Measurements from ENCODE around the gene CDC16.
A peak's percentile ranks its signal among the peaks of the same experiment; 100 is the strongest.

Gene CDC16

DNA sequence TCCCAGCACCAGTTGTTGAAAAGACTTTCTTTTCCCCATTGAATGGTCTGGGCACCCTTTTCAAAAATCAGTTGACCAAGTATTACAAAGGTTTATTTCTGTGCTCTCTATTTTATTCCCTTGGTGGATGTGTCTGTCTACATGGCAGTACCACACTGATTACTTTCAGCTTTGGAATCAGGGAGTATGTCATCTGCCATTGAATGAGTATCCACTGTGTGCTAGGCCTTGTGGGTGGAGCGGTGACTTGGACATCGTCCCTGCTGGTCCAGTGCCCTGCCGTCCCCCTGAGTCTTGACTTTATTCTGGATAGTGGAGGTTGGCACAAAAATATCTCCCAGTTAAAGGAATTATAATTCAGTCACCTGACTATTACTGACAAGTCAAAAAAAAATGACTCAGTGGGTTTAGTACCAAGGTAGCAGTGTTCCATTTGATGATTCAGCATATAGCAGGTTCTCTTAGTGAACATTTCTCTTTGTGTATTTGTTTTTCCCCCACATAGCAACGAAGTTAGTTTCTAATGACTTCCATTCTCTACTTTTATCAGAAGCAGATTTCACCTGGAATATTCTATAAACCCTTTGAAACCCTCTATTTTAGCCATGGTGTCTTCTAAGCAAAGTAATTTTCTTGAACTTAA is 50.6 kb downstream of the CDC16 start:
- H3K9me3 ChIP-seq (ENCODE audit: insufficient read depth, low read length) = no peaks in the 10 kb centered on the region
- no peak overlapping the region for H3K27ac ChIP-seq (ENCODE audit: low read length)
- no peak overlapping the region for H3K9ac ChIP-seq (ENCODE audit: low read length)
- no peaks in the 10 kb centered on the region for H3K27me3 ChIP-seq (ENCODE audit: low read depth, low read length)
- no peak overlapping the region for H3K4me3 ChIP-seq (ENCODE audit: low read length)
- no peak overlapping the region for H3K4me2 ChIP-seq (ENCODE audit: low read length)
- peaks cover 34% of the 10 kb centered on the region for H3K79me2 ChIP-seq (ENCODE audit: low read length)
- TF ChIP-seq EZH2phosphoT487 (IDR thresholded peaks at IDR 0.05; ENCODE audit: low read depth) = no peak
- TF ChIP-seq, protein P1, sequence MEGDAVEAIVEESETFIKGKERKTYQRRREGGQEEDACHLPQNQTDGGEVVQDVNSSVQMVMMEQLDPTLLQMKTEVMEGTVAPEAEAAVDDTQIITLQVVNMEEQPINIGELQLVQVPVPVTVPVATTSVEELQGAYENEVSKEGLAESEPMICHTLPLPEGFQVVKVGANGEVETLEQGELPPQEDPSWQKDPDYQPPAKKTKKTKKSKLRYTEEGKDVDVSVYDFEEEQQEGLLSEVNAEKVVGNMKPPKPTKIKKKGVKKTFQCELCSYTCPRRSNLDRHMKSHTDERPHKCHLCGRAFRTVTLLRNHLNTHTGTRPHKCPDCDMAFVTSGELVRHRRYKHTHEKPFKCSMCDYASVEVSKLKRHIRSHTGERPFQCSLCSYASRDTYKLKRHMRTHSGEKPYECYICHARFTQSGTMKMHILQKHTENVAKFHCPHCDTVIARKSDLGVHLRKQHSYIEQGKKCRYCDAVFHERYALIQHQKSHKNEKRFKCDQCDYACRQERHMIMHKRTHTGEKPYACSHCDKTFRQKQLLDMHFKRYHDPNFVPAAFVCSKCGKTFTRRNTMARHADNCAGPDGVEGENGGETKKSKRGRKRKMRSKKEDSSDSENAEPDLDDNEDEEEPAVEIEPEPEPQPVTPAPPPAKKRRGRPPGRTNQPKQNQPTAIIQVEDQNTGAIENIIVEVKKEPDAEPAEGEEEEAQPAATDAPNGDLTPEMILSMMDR (IDR thresholded peaks at IDR 0.05; ENCODE audit: low read depth, low read length) = no peak
- H4K20me1 ChIP-seq (ENCODE audit: insufficient read depth, low read length) = peaks cover 8% of the 10 kb centered on the region; the same call in 1 of the 2 replicates
- peaks cover 12% of the 10 kb centered on the region for H3K4me1 ChIP-seq (ENCODE audit: low read length)
- peaks cover 39% of the 10 kb centered on the region for H3K36me3 ChIP-seq (replicated peaks; ENCODE audit: low read depth, low read length)
- no peak overlapping the region for H2AFZ ChIP-seq (ENCODE audit: low read depth, low read length)

DNA sequence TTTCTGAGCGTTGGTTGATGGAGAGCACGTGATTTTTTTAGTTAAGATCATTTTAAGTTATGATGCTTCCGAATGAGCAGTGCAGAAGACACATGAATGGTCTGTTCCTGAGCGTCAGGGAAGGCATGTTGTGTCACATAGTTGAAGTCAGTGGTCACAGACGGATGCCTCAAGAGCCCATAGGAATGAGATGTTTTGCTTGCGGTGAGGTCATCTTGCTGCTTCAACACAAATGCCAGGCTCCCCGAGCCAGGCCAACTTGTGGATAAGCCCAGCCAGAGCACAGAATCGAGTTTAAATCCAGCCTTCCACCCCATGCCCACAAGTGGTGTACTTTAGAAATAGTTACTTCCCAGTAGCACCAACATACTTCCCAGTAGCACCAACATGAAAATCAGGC is 52.1 kb downstream of the CDC16 start:
- no peak overlapping the region for H3K4me2 ChIP-seq (ENCODE audit: low read length)
- peaks cover 42% of the 10 kb centered on the region for H3K36me3 ChIP-seq (replicated peaks; ENCODE audit: low read depth, low read length)
- no peak overlapping the region for H2AFZ ChIP-seq (ENCODE audit: low read depth, low read length)
- no peak overlapping the region for H3K27ac ChIP-seq (ENCODE audit: low read length)
- H3K27me3 ChIP-seq (ENCODE audit: low read depth, low read length) = no peaks in the 10 kb centered on the region
- peaks cover 35% of the 10 kb centered on the region for H3K79me2 ChIP-seq (ENCODE audit: low read length)
- no peak for TF ChIP-seq EZH2phosphoT487 (IDR thresholded peaks at IDR 0.05; ENCODE audit: low read depth)
- TF ChIP-seq, protein P1 (IDR thresholded peaks at IDR 0.05; ENCODE audit: low read depth, low read length) = no peak
- no peak overlapping the region for H3K9ac ChIP-seq (ENCODE audit: low read length)
- no peaks in the 10 kb centered on the region for H3K9me3 ChIP-seq (ENCODE audit: insufficient read depth, low read length)
- H3K4me3 ChIP-seq (ENCODE audit: low read length) = no peak overlapping the region
- H3K4me1 ChIP-seq (ENCODE audit: low read length) = peaks cover 6% of the 10 kb centered on the region
- H4K20me1 ChIP-seq (ENCODE audit: insufficient read depth, low read length) = peaks cover 8% of the 10 kb centered on the region; the same call in 1 of the 2 replicates

DNA sequence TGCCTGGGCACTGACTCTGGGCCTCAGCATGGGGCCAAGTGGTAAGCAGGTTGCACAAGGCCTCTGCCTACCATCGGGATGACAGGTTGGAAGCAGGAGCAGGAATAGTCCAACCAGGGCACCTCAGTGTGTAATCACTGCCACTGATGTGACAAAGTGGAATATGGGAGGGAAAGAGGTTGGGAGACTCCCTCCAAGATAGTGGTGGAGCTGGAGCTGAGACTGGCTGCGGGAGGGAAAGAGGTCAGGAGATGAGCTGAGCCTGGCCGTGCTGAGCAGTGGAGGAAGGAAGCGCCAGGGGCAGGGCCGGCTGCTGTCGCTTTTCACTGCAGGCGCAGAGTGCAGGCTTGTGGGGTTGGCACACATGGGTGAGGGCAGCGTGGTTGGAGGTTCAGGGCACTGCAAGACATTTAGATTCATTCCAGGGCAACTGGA is 53.5 kb downstream of the CDC16 start:
- no peaks in the 10 kb centered on the region for H3K9me3 ChIP-seq (ENCODE audit: insufficient read depth, low read length)
- H4K20me1 ChIP-seq (ENCODE audit: insufficient read depth, low read length) = peaks cover 8% of the 10 kb centered on the region; the same call in 1 of the 2 replicates
- no peak overlapping the region for H3K27ac ChIP-seq (ENCODE audit: low read length)
- peaks cover 3% of the 10 kb centered on the region for H3K4me1 ChIP-seq (ENCODE audit: low read length)
- H2AFZ ChIP-seq (ENCODE audit: low read depth, low read length) = no peak overlapping the region
- H3K27me3 ChIP-seq (ENCODE audit: low read depth, low read length) = no peaks in the 10 kb centered on the region
- H3K4me3 ChIP-seq (ENCODE audit: low read length) = no peak overlapping the region
- H3K79me2 ChIP-seq (ENCODE audit: low read length) = peaks cover 24% of the 10 kb centered on the region
- H3K36me3 ChIP-seq (replicated peaks; ENCODE audit: low read depth, low read length) = peaks cover 49% of the 10 kb centered on the region
- no peak for TF ChIP-seq EZH2phosphoT487 (IDR thresholded peaks at IDR 0.05; ENCODE audit: low read depth)
- TF ChIP-seq, protein P1 (IDR thresholded peaks at IDR 0.05; ENCODE audit: low read depth, low read length) = no peak
- H3K9ac ChIP-seq (ENCODE audit: low read length) = no peak overlapping the region
- no peak overlapping the region for H3K4me2 ChIP-seq (ENCODE audit: low read length)

DNA sequence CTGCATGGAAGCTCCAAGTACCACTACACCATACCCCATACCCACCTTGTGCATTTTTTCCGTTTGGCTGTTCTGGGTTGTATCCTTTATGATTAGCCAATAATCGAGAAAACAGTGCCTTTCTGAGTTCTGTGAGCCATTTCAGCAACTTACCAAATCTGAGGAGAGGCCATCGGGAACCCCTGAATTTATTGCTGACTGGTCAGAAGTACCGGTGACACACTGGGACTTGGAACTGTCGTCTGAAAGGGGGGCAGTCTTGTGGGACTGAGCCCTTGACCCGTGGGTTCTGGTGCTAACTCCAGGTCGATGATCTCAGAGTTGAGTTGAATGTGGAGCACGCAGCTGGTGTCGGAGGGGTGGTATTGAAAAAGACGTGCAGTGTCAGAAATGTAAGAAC is 61.8 kb downstream of the CDC16 start:
- peaks cover 17% of the 10 kb centered on the region for H3K79me2 ChIP-seq (ENCODE audit: low read length)

More for the DNA sequence above, 61.8 kb downstream of the CDC16 start:
- Histone ChIP-seq H3K9me3 (ENCODE audit: insufficient read depth, low read length) (no peaks in the 10 kb centered on the region), H3K4me3 (ENCODE audit: low read length) (peak overlapping the region; percentile 12), H3K9ac (ENCODE audit: low read length) (no peak overlapping the region), H2AFZ (ENCODE audit: low read depth, low read length) (no peak overlapping the region), H3K4me1 (ENCODE audit: low read length) (peaks cover 44% of the 10 kb centered on the region), H3K27ac (ENCODE audit: low read length) (peak overlapping the region; percentile 67), H3K27me3 (ENCODE audit: low read depth, low read length) (no peaks in the 10 kb centered on the region), H4K20me1 (ENCODE audit: insufficient read depth, low read length) (no peaks in the 10 kb centered on the region), H3K36me3 (replicated peaks; ENCODE audit: low read depth, low read length) (peaks cover 49% of the 10 kb centered on the region), H3K4me2 (ENCODE audit: low read length) (peak overlapping the region; percentile 69)
- TF ChIP-seq EZH2phosphoT487 (IDR thresholded peaks at IDR 0.05; ENCODE audit: low read depth) = no peak
- TF ChIP-seq, protein P1 (IDR thresholded peaks at IDR 0.05; ENCODE audit: low read depth, low read length) = no peak

Measured in OCI-LY3 (cell line).